SU-DHL-6 (cell line): Measurements from ENCODE around the gene NGB.
"Not testable (repeated sequence)": the region's sequence is repeated elsewhere in the genome, so short reads cannot be mapped to it uniquely, and the experiment has no call there.

Experiments
- CTCF ChIP-seq: fragments of 200-600 bp; sonication (generic); IDR thresholded peaks from one replicate; pipeline ENCODE4 v1.5.1; 2017; ENCODE audit warnings: antibody characterized with exemption, mild to moderate bottlenecking, low read length, moderate library complexity; ENCODE audit not compliant: insufficient read depth, poor library complexity, severe bottlenecking
- EZH2phosphoT487 ChIP-seq: fragments of 200-600 bp; sonication (generic), shearing (Covaris generic); conservative IDR thresholded peaks from 2 replicates; pipeline ENCODE4 v1.6.1; 2018; ENCODE audit warnings: mild to moderate bottlenecking, antibody characterized with exemption, low read length, moderate library complexity, mixed read lengths

DNA sequence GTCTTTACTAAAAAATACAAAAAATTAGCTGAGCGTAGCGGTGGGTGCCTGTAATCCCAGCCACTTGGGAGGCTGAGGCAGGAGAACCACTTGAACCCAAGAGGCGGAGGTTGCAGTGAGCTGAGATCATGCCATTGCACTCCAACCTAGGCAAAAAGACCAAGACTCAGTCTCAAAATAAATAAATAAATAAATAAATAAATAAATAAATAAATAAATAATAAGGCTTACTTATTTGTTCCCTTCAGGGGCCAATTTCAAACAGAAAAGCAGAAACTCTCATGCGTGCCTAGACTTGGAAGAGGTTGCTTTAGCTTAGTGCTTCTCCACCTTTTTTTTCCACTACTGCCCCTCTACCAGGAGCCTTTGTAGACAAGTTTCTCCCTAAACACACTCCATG is 9.9 kb upstream of the NGB start:
- TF ChIP-seq CTCF, EZH2phosphoT487: not testable (repeated sequence)
